Measurements from ENCODE around the gene ABCB11. TPM values are rescaled to one million over a fixed set of nuclear protein-coding genes. Genes with fewer than 3 reads are reported as not detected.

ABCB11 gene
- total and polyA plus RNA-seq, 2 of the 4 experiments (the other 2 are of a cell fraction): not detected

DNA sequence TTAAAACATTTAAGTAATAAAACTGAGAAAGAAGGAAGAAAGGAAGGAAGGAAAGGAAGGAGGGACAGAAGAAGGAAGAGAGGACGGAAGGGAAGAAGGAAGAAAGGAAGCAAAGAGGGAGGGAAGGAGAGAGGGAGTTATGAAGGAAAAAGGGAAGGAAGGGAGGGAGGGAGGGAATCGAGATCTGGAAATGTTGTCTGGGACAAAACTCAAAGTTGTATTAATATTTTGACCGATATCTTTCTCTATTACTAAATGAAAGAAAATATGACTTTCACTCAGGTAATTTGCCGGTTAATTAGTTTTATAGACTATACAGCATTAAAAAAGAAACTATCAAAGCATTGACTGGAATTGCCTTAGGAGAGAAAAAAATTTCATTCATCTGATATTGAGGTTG is 85.6 kb downstream of the ABCB11 start:
- DNase-seq (no peak), ATAC-seq (ENCODE audit: low read depth) (no peak)
- dilution Hi-C loops (cut with HindIII; ENCODE audit: low sequenced_read_pairs, unreplicated experiment): no loop called here
- ChIA-PET POLR2A (ENCODE audit: unreplicated experiment) (no interaction called here), CTCF (interaction anchor here (0.6 kb wide), 1 partner anchor 143 kb away, joined by 3 read pairs; no protein-coding TSS in a partner anchor)
- no CpG with 5 or more reads among the region's 4 CpGs for WGBS, 2 experiments (ENCODE audit: extremely low coverage in 2 of 2, insufficient read length in 1 of 2)
- no peak overlapping the region for H4K8ac ChIP-seq (ENCODE audit: low read depth in 2 of 2, low read length in 2 of 2)
- no peak overlapping the region for H3K9ac ChIP-seq (ENCODE audit: low read depth, low read length)
- H3K4me1 ChIP-seq (ENCODE audit: control insufficient read depth, insufficient read depth, low read length): no peaks in the 10 kb centered on the region
- no peak overlapping the region for H2AK5ac ChIP-seq (ENCODE audit: low read depth, low read length)
- intact Hi-C loops (cut with micrococcal nuclease): no loop called here
- no peak overlapping the region for H2BK120ac ChIP-seq (ENCODE audit: low read depth, low read length)
- H3K79me1 ChIP-seq (ENCODE audit: low read depth in 1 of 2, low read length in 2 of 2): no peaks in the 10 kb centered on the region
- no peak overlapping the region for H3K4ac ChIP-seq (ENCODE audit: low read depth, low read length)
- H3K14ac ChIP-seq (replicated peaks; ENCODE audit: low read depth, low read length): no peak overlapping the region
- no peak overlapping the region for H2BK15ac ChIP-seq (ENCODE audit: low read depth, low read length)
- H3K23ac ChIP-seq (ENCODE audit: low read depth, low read length): no peak overlapping the region
- H3K27ac ChIP-seq (ENCODE audit: insufficient read depth, low read length): no peak overlapping the region
- no peaks in the 10 kb centered on the region for H3K9me3 ChIP-seq (ENCODE audit: control insufficient read depth, insufficient read depth, low read length)
- H3K36me3 ChIP-seq (ENCODE audit: control insufficient read depth, insufficient read depth, low read length): no peaks in the 10 kb centered on the region
- H3K56ac ChIP-seq (ENCODE audit: extremely low read depth, insufficient read depth, low read length): no peak overlapping the region
- no peak overlapping the region for H4K5ac ChIP-seq (ENCODE audit: low read depth, low read length)
- BruUV-seq (replicated peaks): no TSS peak
- H3K9me1 ChIP-seq (ENCODE audit: insufficient read depth, low read length): no peaks in the 10 kb centered on the region
- H2BK5ac ChIP-seq (ENCODE audit: low read depth, low read length, poor library complexity, severe bottlenecking): no peak overlapping the region
- H3K4me2 ChIP-seq (ENCODE audit: low read depth, low read length): no peak overlapping the region
- in situ Hi-C loops (cut with MboI; ENCODE audit: low sequenced_read_pairs): no loop called here
- no peaks in the 10 kb centered on the region for H3K27me3 ChIP-seq (ENCODE audit: control insufficient read depth, insufficient read depth, low read length)
- TF ChIP-seq POLR2A (IDR thresholded peaks at IDR 0.05; ENCODE audit: low read depth, low read length) (no peak), CHD1 (IDR thresholded peaks at IDR 0.05; ENCODE audit: low read depth, low read length) (no peak), MAFK (IDR thresholded peaks at IDR 0.05; ENCODE audit: low read depth, low read length) (no peak), RFX5 (IDR thresholded peaks at IDR 0.05; ENCODE audit: low read depth, low read length) (no peak), RCOR1 (IDR thresholded peaks at IDR 0.05; ENCODE audit: insufficient replicate concordance, low read length) (no peak), NFE2L2 (IDR thresholded peaks at IDR 0.05; ENCODE audit: low read depth, low read length) (no peak), CEBPB (IDR thresholded peaks at IDR 0.05; ENCODE audit: low read depth, low read length) (no peak), SMC3 (IDR thresholded peaks at IDR 0.05; ENCODE audit: low read depth, low read length) (no peak)
- TF ChIP-seq, protein P1, sequence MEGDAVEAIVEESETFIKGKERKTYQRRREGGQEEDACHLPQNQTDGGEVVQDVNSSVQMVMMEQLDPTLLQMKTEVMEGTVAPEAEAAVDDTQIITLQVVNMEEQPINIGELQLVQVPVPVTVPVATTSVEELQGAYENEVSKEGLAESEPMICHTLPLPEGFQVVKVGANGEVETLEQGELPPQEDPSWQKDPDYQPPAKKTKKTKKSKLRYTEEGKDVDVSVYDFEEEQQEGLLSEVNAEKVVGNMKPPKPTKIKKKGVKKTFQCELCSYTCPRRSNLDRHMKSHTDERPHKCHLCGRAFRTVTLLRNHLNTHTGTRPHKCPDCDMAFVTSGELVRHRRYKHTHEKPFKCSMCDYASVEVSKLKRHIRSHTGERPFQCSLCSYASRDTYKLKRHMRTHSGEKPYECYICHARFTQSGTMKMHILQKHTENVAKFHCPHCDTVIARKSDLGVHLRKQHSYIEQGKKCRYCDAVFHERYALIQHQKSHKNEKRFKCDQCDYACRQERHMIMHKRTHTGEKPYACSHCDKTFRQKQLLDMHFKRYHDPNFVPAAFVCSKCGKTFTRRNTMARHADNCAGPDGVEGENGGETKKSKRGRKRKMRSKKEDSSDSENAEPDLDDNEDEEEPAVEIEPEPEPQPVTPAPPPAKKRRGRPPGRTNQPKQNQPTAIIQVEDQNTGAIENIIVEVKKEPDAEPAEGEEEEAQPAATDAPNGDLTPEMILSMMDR (conservative IDR thresholded peaks at IDR 0.05; ENCODE audit: low read depth, low read length): no peak
- TF ChIP-seq, protein P2, sequence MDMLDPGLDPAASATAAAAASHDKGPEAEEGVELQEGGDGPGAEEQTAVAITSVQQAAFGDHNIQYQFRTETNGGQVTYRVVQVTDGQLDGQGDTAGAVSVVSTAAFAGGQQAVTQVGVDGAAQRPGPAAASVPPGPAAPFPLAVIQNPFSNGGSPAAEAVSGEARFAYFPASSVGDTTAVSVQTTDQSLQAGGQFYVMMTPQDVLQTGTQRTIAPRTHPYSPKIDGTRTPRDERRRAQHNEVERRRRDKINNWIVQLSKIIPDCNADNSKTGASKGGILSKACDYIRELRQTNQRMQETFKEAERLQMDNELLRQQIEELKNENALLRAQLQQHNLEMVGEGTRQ (IDR thresholded peaks at IDR 0.05; ENCODE audit: low read depth, low read length): no peak
- H2BK20ac ChIP-seq (ENCODE audit: low read depth, low read length): no peak overlapping the region
- no peak overlapping the region for H3K18ac ChIP-seq (ENCODE audit: low read depth, low read length)
- no peak overlapping the region for H3K4me3 ChIP-seq (ENCODE audit: insufficient read depth, low read depth, low read length)
- no peaks in the 10 kb centered on the region for H4K20me1 ChIP-seq (ENCODE audit: insufficient read depth, low read length)
- H4K91ac ChIP-seq (ENCODE audit: insufficient read depth, low read depth, low read length): no peak overlapping the region
- no peak overlapping the region for H2AK9ac ChIP-seq (replicated peaks; ENCODE audit: low read depth, low read length, poor library complexity)
- no peak overlapping the region for H2AFZ ChIP-seq (replicated peaks; ENCODE audit: low read length, poor library complexity)

Data from IMR-90 (cell line).